GM18507 (cell line): ENCODE measurements around the gene SLC39A10.
"Not testable (repeated sequence)": the region's sequence is repeated elsewhere in the genome, so short reads cannot be mapped to it uniquely, and the experiment has no call there.

Experiments
- DNase-seq: peaks from one replicate; pipeline ENCODE4 v3.0.0; 2011; ENCODE audit warnings: low read depth; ENCODE audit not compliant: insufficient read length; ENCODE audit errors: extremely low spot score
- FAIRE-seq: peaks from 2 replicates; lab custom pipeline; 2011; peaks lifted over from hg19 to GRCh38; lab: Jason Lieb, UNC

The SLC39A10 gene

GRCh38 chr2:195644708-195645107 lies 12.3 kb upstream of the SLC39A10 start:
- DNase-seq, FAIRE-seq: not testable (repeated sequence)

- DNase-seq (no peak), FAIRE-seq (peak; percentile 18)
Measured at GRCh38 chr2:195645413-195645812, 11.6 kb upstream of the SLC39A10 start.

DNA sequence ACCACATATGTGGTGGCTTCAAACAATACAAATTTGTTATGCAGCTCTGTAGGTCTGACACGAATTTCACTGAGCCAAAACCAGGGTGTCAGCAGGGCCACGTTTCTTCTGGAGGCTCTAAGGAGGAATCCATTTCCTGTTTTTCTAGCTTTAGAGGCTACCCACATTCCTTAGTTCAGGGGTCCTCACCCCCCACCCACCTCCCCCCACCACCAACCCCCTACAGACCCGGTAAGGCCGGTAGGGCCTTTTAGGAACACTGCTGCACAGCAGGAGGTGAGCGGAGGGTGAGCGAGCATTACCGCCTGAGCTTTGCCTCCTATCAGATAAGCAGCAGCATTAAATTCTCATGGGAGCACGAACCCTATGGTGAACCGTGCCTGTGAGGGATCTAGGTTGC lies 10.6 kb upstream of the SLC39A10 start:
- FAIRE-seq (no peak), DNase-seq (no peak)

GRCh38 chr2:195647302-195647701 lies 9.7 kb upstream of the SLC39A10 start:
- FAIRE-seq: peak; percentile 71
- DNase-seq: no peak

DNA sequence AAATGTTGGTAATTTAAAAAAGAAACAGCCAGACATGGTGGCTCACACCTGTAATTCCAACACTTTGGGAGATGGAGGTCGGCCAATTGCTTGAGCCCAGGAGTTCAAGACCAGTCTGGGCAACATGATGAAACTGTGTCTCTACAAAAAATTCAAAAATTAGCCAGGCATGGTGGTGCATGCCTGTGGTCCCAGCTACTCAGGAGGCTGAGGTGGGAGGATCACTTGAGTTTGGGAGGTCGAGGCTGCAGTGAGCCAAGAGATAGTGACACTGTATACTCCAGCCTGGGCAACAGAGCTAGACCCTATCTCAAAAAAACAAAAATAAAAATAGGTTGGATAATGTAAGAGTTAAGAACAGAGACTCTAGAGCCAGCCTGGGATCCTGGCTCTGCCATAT lies 8.7 kb upstream of the SLC39A10 start:
- FAIRE-seq, DNase-seq: not testable (repeated sequence)

- DNase-seq (no peak), FAIRE-seq (peak; percentile 78)
Measured at GRCh38 chr2:195648787-195649186, 8.2 kb upstream of the SLC39A10 start.

DNA sequence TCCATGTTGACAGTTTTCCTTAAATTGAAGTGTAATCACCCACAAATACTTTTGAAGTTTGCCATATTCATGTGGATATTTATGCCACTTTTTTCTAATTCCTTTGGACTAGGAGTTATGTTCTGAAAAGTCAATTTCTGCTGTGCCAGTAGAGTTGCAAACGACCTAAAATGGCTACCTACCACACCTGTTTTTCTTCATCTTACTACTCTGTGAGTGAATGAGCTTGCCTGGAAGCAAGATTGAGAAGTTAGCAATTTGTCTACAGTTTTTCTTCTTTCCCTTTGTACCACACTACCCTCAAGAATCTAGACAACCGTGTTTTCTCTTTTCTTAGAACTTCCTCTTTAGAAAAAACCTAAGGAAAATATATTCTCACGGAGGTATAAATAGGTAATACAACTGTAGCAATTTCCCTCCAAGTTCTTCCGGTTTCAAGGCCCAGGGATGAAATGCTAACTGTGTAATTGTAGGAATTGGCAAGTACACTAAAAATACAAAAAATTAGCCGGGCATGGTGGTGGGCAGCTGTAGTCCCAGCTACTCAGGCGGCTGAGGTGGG lies 7.3 kb upstream of the SLC39A10 start:
- DNase-seq (no peak), FAIRE-seq (no peak)

DNA sequence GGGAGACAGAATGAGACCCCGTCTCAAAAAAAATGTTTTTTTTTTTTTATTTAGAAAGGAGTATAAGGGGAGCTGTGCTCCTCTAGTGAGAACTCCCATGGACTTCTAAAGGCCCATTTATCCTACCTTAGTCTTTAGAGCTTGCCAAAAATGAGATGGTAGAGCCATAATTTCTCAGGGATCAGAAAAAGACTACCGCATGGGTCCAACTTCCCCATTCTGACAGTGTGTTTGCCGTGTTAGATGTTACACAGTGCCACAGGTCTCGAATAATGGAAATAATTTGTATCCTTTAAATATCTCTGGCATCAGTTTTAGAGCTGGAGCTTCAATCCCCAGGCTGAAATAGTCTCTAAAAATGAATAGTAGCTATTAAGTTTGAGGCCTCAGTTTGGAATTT lies 6.0 kb upstream of the SLC39A10 start:
- DNase-seq (no peak), FAIRE-seq (no peak)

DNA sequence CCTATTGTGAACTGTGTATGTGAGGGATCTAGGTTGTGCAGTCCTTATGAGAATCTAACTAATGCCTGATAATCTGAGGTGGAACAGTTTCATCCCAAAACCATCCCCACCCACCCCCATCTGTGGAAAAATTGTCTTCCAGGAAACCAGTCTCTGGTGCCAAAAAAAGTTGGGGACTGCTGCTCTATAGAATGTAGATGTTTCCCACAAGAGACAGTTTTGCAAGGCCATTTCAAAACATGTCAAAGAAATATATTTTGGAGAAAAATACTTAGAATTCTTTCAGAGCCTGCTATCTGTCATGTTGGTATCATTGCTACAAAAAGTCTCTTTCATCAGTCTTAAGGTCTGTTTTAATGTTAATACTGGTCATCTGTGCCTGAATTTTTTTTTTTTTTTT lies 4.1 kb upstream of the SLC39A10 start:
- DNase-seq: no peak

DNA sequence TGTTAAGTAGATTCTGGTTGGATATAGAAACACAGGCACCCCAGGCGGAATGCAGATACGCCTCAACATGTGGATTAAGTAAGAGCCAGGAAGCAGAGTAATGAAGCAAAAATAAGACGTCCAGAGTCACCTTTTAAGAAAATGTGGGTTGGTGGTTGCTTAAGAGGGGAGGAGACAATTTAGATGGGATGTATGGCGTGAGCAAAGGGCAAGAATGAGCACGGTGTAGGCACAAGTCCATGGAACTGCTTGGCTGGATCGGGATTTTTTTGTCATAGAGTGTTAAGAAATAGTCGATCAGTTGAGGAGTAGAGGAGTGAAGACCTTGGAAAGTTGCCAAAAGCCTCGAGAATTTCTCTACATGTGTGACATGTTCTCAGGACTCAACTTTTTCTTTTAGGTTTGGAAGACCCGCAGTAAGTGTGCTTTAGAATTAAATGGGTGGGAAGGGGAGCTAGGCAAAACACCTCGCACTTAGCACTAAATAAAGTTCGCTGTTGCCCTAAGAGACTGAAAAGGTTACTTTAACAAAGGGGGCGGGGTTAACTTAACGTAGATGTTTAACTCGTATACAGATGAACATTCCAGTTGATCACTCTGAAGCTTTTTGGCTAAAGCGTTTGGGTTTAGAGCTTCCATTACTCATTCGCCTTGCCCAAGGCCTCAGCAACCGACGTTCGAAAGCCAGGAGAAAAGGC lies 716 bp upstream of the SLC39A10 start:
- no peak for FAIRE-seq
- no peak for DNase-seq

More for the DNA sequence above, 4.1 kb upstream of the SLC39A10 start:
- no peak for FAIRE-seq

GRCh38 chr2:195657634-195658540 lies 861 bp downstream of the SLC39A10 start:
- FAIRE-seq: peak; percentile 88
- DNase-seq: no peak

DNA sequence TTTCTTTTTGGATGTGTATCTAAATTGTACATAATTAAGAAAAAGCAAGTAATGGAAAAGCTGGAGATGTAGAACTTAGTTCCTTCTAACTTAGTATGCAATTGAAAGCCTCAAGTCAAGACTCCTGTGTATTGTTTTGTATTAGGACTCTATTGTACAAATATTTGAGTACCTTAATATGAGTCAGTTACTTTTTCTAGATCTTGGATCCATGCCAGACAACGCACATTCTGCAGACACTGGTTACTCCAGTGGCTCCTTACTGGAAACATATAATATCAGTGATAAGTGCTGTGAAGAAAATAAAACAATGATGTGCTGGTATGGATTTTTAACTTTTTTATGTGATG lies 1.5 kb downstream of the SLC39A10 start:
- no peak for FAIRE-seq
- no peak for DNase-seq

DNA sequence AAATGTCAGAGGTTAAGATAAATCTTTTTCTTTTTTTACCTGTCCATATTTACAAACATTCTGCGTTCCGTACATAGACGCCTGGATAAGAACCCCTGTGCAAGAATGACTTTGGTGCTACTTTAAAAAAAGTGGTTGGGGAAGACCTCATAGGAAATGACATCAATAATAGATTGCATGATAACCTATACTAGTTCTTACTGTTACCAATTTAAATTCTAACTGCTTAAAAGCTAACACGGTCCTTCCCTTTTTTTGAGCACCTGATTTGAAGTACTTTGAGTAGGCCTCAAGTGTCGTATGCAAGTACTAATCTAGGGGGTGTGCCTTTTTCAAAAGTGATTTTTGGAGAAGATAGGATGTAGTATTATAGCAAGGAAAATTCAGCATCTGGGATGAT lies 2.1 kb downstream of the SLC39A10 start:
- FAIRE-seq (peak; percentile 81), DNase-seq (no peak)

- FAIRE-seq: peak; percentile 69
- DNase-seq: no peak
Measured at GRCh38 chr2:195659982-195660890, 3.2 kb downstream of the SLC39A10 start.

DNA sequence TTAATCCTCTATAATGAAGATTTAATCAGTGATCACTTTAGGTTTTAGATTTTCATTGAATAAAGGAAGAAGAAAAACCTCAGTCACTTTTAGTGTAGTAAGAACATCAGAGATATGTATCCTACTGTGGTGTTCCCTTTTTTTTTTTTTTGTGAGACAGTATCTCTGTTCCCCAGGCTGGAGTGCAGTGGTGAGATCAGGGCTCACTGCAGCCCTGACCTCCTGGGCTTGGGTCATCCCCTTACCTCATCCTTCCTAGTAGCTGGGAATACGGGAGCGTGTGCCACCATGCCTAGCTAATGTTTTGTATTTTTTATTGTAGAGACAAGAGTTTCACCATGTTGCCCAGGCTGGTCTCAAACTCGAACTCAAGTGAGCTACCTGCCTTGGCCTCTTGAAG lies 5.1 kb downstream of the SLC39A10 start:
- FAIRE-seq (no peak), DNase-seq (no peak)

DNA sequence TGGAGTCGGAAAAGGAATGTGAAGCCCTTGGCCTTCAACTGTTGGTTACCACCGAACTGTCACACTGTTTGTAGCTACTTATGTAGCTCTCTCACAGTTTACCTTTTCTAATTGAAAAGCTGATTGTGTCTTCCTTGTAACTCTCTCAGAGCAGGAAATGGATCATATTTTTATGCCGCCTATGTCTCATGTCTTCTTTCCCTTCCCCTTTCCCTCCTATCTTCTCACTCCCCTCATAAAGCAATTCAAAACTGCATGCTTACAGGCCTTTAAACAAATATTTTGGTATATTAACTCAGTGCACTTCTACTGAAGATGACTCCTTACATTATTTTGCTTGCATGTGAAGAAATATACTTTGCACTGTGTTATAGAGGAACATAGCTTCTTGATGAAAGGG lies 6.0 kb downstream of the SLC39A10 start:
- DNase-seq: no peak
- FAIRE-seq: peak; percentile 39

DNA sequence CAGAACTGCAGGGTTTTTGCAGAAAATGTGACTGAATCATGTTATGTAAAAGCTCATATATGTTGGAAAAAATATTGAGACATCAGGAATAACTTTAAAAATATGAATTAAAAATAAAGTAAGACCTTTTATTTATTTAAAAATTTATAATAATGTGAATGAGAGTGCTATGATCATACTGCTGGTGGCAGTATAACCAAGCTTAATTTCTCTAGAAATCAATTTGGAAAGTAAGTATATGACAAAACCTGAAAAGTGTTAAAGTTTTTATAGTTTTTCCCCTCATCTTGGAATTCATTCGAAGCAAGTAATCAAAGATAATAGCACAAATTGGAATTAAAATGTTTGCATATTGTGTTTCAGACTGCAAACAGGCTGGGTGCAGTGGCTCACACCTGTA lies 7.5 kb downstream of the SLC39A10 start:
- FAIRE-seq (peak; percentile 5), DNase-seq (no peak)

GRCh38 chr2:195665153-195665552 lies 8.1 kb downstream of the SLC39A10 start:
- not testable (repeated sequence) for FAIRE-seq, DNase-seq

- FAIRE-seq (no peak), DNase-seq (no peak)
Measured at GRCh38 chr2:195666113-195666712, 9.2 kb downstream of the SLC39A10 start.
